ENCODE results near the gene AMTN. TPM values are rescaled to one million over a fixed set of nuclear protein-coding genes. Genes with fewer than 3 reads are reported as not detected.

The AMTN gene
- total RNA-seq, 1 donor from 2014 or later, result not detected

DNA sequence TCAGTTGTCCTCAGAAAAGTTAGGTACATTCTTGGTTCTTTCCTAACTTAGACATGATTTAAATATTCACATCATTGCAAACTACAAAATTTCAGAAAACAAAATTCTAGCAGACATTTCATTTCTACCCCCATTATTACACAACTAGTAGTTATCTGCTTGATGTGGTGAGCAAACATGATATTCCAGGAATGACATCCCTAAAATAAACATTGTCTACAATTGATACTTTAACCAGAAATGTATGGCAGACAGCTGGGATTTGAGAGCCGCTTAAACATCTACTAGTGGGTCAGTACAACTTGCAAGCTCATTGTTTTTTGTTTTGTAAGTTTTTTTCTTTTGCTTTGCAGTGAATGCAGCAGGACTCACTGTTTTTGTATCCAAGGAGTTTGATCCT, 41.6 kb downstream of the AMTN start:
- no peak for DNase-seq (ENCODE audit: low spot score)

DNA sequence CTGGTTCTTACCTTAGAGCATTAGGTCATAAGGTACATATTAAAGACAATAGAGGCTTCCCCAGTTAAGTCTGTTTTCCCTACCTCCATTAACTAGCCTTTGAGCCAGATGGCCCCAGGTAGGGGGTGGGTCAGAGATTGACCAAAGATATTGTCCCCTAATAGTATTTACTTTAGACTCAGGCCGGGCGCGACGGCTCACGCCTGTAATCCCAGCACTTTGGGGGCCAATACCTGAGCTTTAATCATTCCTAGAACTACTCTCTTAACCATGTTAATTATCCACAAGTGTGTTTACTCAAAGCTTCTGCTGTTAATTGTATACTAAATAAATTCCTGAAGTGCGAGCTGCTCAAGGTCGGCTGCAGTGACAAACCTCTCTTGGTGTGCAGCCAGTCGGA, 45.7 kb downstream of the AMTN start:
- no peak for DNase-seq (ENCODE audit: low spot score)

GRCh38 chr4:70570796-70571195, 52.4 kb downstream of the AMTN start:
- DNase-seq (ENCODE audit: low spot score), result no peak

DNA sequence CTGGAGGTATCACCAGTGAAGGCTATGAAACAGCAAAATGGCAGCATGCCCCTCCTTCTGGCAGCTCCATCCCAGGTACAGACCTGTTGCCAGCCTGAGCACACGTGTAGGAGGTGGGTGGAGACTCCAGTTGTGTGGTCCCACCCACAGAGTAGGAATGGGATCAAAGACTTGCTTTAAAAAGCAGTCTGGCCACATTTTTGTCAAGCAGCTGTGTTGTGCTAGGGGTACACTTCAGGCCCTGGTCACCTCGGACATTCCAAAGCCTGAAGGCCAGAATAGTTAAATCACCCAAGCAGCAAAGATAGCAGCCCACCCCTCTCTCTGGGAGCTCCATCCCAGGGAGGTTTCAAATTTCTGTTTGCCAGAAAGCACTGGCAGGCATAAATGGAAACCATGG, 53.4 kb downstream of the AMTN start:
- no peak for DNase-seq (ENCODE audit: low spot score)

GRCh38 chr4:70575964-70576363, 57.6 kb downstream of the AMTN start:
- DNase-seq (ENCODE audit: low spot score), result no peak

DNA sequence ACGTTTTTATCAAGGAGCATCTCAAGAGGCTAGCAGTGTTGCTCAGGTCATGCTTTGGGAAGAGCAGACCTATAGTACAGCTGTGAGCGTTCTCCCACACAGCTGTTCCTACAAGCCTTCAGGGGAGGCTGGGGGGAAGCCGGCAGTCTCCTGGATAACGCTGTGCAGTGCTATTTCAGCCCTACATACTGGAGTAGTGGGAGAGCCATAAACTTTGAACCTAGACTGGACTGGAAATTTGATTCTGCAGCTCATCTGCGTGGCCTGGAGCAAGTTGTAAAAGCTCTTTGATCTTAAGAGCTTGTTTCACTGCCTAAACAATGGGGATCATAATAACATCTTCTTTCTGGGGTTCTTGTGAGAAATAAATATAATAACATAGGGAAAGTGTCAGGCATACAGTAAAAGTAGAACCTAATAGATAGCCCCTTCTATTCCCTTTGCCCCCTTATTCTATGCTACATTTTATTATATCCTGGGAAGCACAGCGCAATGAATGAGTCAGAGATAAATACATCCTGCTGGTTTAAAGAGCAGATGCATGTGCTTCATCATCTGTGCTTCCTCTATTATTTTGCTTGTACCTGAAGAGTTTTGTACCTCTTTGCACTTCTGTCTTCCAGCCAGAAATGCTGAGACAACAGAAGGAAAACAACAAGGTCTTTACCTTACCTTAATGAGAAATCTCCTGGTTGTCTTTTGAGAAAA, 59.0 kb downstream of the AMTN start:
- no peak for DNase-seq (ENCODE audit: low spot score)

GRCh38 chr4:70581980-70582379, 63.6 kb downstream of the AMTN start:
- DNase-seq (ENCODE audit: low spot score), result no peak

Other genes with a start within 250 kb of the AMTN start
- gene CABS1, start 183.6 kb upstream of the AMTN start, total RNA-seq, result not detected
- not detected for gene SMR3A, start 157.8 kb upstream of the AMTN start, total RNA-seq
- gene SMR3B, start 135.4 kb upstream of the AMTN start, total RNA-seq, result not detected
- gene OPRPN, start 120.6 kb upstream of the AMTN start, total RNA-seq, result not detected
- gene MUC7, start 46.4 kb upstream of the AMTN start, total RNA-seq, result not detected
- gene AMBN, start 73.7 kb downstream of the AMTN start, total RNA-seq, result not detected
- not detected for gene ENAM, start 110.2 kb downstream of the AMTN start, total RNA-seq
- gene JCHAIN, start 147.9 kb downstream of the AMTN start, total RNA-seq, result 9.4 TPM
- gene UTP3, start 170.0 kb downstream of the AMTN start, total RNA-seq, result 26.1 TPM
- gene RUFY3, start 203.4 kb downstream of the AMTN start, total RNA-seq, result 54.8 TPM

Data from mesenteric fat pad (tissue), 1 donor.